Activated CD8-positive, alpha-beta memory T cell treated with anti-CD3 and anti-CD28 coated beads, Interleukin-2, amount 10 ng/mL, durations not matched to agents 7 days and 5 days (primary cell): Measurements from ENCODE around the gene CTNNA3. TPM values are rescaled to one million over a fixed set of nuclear protein-coding genes. Genes with fewer than 3 reads are reported as not detected.
"Not testable (repeated sequence)": the region's sequence is repeated elsewhere in the genome, so short reads cannot be mapped to it uniquely, and the experiment has no call there.

Source experiments
- ATAC-seq: fragments of 150-1000 bp; cut with Tn5 transposase; one replicate; pipeline ENCODE4 v1.10.0; 2021; ENCODE audit warnings: moderate library complexity
- CTCF ChIA-PET: fragments of 350-600 bp; sonication (Branson Sonifier 250); formaldehyde crosslinking; loops from one replicate; lab custom pipeline; 2021; ENCODE audit warnings: antibody characterized with exemption; lab: Charles Lee
- DNase-seq: peaks from one replicate; pipeline ENCODE4 v3.0.0-alpha.2; 2020
- H3K27ac Mint-ChIP-seq: one replicate; pipeline ENCODE4 v1.8.0; 2021; ENCODE audit warnings: mild to moderate bottlenecking, mixed read lengths
- H3K27me3 Mint-ChIP-seq: one replicate; pipeline ENCODE4 v1.8.0; 2021; ENCODE audit warnings: mixed read lengths
- H3K36me3 Mint-ChIP-seq: one replicate; pipeline ENCODE4 v1.8.0; 2021; ENCODE audit warnings: mild to moderate bottlenecking, mixed read lengths
- H3K4me1 Mint-ChIP-seq: one replicate; pipeline ENCODE4 v1.8.0; 2021; ENCODE audit warnings: mixed read lengths
- H3K4me3 Mint-ChIP-seq: one replicate; pipeline ENCODE4 v1.8.0; 2021; ENCODE audit warnings: mild to moderate bottlenecking, moderate library complexity, mixed read lengths
- H3K9me3 Mint-ChIP-seq: one replicate; pipeline ENCODE4 v1.8.0; 2022; ENCODE audit warnings: low read depth, mixed read lengths
- total RNA-seq, 2 experiments: library from RNA; stranded (reverse); gene quantifications; one replicate each; pipeline ENCODE4 v1.2.3, GENCODE V29; 2021

The CTNNA3 gene
- total RNA-seq, 2 experiments from 2014 or later = 0.61 TPM; not detected in 1

DNA sequence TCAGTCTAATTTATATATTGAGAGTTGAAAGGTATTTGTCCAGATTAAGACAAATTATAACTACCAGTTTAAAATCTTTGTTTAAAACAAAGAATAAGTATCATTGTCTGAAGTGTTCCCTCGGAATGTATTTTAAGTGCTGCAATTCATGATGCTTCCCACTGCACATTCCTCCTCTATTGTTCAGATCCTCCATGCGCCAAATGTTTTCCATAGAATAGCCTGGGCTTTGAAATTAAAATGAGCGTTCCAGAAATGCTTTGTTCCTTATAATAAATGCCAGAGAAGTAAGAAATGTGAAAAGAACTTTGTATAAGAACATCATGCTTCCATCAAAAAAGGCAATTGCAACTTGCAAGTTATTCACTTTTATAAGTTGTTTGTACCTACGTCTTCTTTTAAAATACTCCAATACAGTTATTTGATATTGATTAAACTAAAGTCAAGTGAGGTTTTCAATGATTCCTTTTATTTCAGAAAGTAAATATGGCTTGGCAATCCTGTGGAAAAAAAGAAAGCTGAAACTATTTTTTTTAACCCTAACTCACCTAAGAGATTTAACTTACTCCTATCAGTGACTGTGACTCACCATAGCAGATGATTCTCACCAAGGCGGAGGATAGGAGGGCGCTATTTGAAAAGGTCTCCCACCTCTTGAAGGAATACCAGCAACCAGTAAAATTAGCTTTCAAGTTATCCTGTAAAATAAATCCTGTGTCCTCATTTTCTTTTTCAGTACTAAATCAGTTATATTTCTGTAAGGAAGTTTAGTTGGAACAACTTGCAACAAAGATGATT is 85.8 kb downstream of the CTNNA3 start:
- CTCF ChIA-PET = interaction anchor here (1.5 kb wide), 1 partner anchor 179 kb away, joined by 3 read pairs; no protein-coding TSS in a partner anchor
- peaks cover 37% of the 10 kb centered on the region for H3K4me1 Mint-ChIP-seq
- peaks cover 2% of the 10 kb centered on the region for H3K36me3 Mint-ChIP-seq
- ATAC-seq (no peak), DNase-seq (no peak)
- no peak overlapping the region for H3K4me3 Mint-ChIP-seq
- H3K27me3 Mint-ChIP-seq = peaks cover 22% of the 10 kb centered on the region
- H3K9me3 Mint-ChIP-seq = peaks cover 2% of the 10 kb centered on the region
- no peak overlapping the region for H3K27ac Mint-ChIP-seq

GRCh38 chr10:67608001-67608400 is 88.0 kb downstream of the CTNNA3 start:
- Mint-ChIP-seq H3K4me3 (no peak overlapping the region), H3K27ac (no peak overlapping the region)

DNA sequence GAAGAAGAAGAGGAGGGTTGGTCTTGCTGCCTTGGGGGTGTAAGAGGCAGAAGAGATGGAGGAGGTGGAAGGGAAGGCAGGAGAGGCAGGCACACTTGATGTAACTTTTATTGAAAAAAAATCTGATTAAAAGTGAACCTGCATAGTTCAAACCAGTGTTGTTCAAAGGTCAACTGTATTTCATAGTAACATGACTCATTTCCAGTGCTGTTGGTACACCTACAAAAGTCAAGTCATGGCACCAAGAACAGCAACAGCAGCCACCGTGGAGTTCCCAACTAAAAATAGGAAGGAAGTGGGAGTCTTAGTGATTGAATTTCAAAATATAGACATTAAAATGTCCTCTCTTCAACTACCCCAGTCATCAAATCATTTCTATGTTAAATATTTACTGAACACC is 88.5 kb downstream of the CTNNA3 start:
- Mint-ChIP-seq H3K36me3 (no peaks in the 10 kb centered on the region), H3K9me3 (no peaks in the 10 kb centered on the region), H3K4me3 (no peak overlapping the region), H3K27me3 (peaks cover 24% of the 10 kb centered on the region), H3K27ac (no peak overlapping the region), H3K4me1 (peaks cover 18% of the 10 kb centered on the region)
- DNase-seq (no peak), ATAC-seq (no peak)
- CTCF ChIA-PET = no interaction called here

More at GRCh38 chr10:67608001-67608400, 88.0 kb downstream of the CTNNA3 start:
- no peak for ATAC-seq
- H3K36me3 Mint-ChIP-seq = no peaks in the 10 kb centered on the region
- peaks cover 24% of the 10 kb centered on the region for H3K27me3 Mint-ChIP-seq
- no peak for DNase-seq
- CTCF ChIA-PET = no interaction called here
- peaks cover 24% of the 10 kb centered on the region for H3K4me1 Mint-ChIP-seq
- no peaks in the 10 kb centered on the region for H3K9me3 Mint-ChIP-seq

DNA sequence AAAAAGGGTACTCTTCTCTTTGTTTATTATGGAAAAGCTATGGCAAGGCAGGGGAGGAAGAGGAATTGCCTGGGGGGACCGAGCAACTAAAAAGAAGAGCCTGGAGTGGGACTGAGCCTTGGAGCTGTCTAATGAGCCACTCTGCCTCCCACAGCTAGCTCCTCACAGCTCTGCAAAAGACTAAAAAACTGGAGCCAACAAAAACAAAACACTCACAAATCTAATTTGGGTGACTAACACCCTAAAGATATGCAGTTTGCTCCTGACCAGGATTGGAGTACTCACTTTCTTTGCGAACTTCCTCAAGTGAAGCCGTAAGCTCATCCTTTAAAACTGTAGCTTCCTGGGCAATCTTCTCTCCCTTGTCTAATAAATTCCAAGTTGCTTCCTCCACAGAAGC is 89.4 kb downstream of the CTNNA3 start:
- no peak overlapping the region for H3K27ac Mint-ChIP-seq
- CTCF ChIA-PET = no interaction called here
- DNase-seq (no peak), ATAC-seq (no peak)
- H3K36me3 Mint-ChIP-seq = no peaks in the 10 kb centered on the region
- no peaks in the 10 kb centered on the region for H3K9me3 Mint-ChIP-seq
- no peak overlapping the region for H3K4me3 Mint-ChIP-seq
- H3K27me3 Mint-ChIP-seq = peaks cover 24% of the 10 kb centered on the region
- H3K4me1 Mint-ChIP-seq = peaks cover 10% of the 10 kb centered on the region

DNA sequence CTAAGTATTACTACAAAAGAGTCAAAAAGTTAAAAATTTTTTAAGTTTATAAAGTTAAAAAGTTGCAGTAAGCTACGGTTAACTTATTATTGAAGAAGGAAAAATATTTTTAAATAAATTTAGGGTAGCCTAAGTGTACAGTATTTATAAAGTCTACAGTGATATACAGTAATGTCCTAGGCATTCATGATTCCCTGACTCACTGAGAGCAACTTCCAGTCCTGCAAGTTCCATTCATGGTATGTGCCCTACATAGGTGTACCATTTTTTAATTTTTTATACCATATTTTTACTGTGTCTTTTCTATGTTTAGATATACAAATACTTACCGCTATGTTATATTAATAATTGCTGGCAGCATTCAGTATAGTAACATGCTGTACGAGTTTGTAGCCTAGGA is 92.3 kb downstream of the CTNNA3 start:
- CTCF ChIA-PET = no interaction called here
- Mint-ChIP-seq H3K4me3 (no peak overlapping the region), H3K9me3 (no peaks in the 10 kb centered on the region), H3K27ac (no peak overlapping the region), H3K27me3 (peaks cover 13% of the 10 kb centered on the region), H3K36me3 (no peaks in the 10 kb centered on the region), H3K4me1 (peaks cover 10% of the 10 kb centered on the region)
- no peak for ATAC-seq
- no peak for DNase-seq

DNA sequence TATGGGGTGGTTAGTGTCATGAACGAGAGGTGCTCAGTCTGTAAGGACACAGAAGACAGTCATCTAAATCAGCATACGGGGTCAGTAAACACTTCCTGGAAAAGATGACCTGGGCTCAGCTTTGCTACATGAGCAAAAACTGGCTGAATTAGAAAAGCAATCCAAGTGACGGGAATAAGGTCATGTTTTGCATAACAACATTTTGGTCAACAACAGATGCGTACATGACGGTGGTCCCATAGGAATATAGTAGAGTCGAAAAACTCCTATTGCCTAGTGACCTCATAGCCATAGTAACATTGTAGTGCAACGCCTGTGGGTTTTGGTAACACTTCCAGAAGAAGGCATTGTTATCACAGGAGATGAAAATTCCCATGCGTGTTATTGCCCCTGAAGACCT is 92.9 kb downstream of the CTNNA3 start:
- CTCF ChIA-PET = no interaction called here
- no peaks in the 10 kb centered on the region for H3K36me3 Mint-ChIP-seq

GRCh38 chr10:67602268-67602950 is 93.6 kb downstream of the CTNNA3 start:
- ATAC-seq (no peak), DNase-seq (no peak)
- Mint-ChIP-seq H3K27me3 (peaks cover 17% of the 10 kb centered on the region), H3K9me3 (peaks cover 4% of the 10 kb centered on the region), H3K27ac (no peak overlapping the region), H3K36me3 (no peaks in the 10 kb centered on the region), H3K4me1 (peaks cover 5% of the 10 kb centered on the region), H3K4me3 (no peak overlapping the region)
- CTCF ChIA-PET = no interaction called here

More for the DNA sequence above, 92.9 kb downstream of the CTNNA3 start:
- Mint-ChIP-seq H3K4me3 (no peak overlapping the region), H3K9me3 (peaks cover 4% of the 10 kb centered on the region), H3K27me3 (peaks cover 17% of the 10 kb centered on the region), H3K27ac (no peak overlapping the region), H3K4me1 (peaks cover 10% of the 10 kb centered on the region)
- no peak for ATAC-seq
- DNase-seq = no peak

DNA sequence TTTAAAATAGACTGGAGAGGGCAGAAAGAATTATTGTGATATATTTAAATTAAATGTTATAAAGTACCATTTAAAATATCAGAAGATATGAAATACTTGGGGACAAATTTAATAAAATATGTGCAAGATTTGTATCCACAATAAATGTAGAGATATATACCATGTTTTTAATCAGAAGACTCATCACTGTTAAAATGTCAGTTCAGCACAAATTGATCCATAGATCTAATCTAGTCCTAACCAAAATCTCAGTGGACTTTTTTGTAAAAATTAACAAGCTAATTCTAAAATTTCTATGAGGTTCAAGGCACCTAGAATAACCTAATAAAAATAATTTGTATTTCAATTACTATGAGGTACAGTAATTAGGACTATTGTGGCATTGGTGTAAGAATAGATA is 96.4 kb downstream of the CTNNA3 start:
- Mint-ChIP-seq H3K9me3 (peaks cover 4% of the 10 kb centered on the region), H3K27me3 (peaks cover 17% of the 10 kb centered on the region), H3K4me3 (no peak overlapping the region), H3K27ac (no peak overlapping the region), H3K4me1 (no peaks in the 10 kb centered on the region), H3K36me3 (no peaks in the 10 kb centered on the region)
- CTCF ChIA-PET = no interaction called here
- ATAC-seq = no peak
- no peak for DNase-seq

DNA sequence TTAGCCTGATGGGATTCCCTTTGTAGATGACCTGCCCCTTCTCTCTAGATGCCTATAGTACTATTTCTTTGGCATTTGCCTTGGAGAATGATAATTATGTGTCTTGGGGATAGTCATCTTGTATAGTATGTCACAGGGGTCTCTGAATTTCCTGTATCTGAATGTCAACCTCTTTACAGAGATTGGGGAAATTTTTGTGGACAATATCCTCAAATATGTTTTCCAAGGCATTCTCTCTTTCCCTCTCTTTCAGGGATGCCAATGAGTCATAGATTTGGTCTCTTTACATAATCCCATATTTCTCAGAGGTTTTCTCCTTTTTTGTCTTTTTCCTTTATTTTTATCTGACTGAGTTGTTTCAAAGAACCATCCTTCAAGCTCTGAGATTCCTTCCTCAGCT is 99.4 kb downstream of the CTNNA3 start:
- Mint-ChIP-seq H3K9me3 (peaks cover 11% of the 10 kb centered on the region), H3K27ac (no peak overlapping the region), H3K4me1 (no peaks in the 10 kb centered on the region), H3K4me3 (no peak overlapping the region), H3K27me3 (peaks cover 16% of the 10 kb centered on the region), H3K36me3 (no peaks in the 10 kb centered on the region)
- DNase-seq (no peak), ATAC-seq (no peak)
- CTCF ChIA-PET = interaction anchor here (1.2 kb wide), 1 partner anchor 187 kb away, joined by 3 read pairs; no protein-coding TSS in a partner anchor

- H3K36me3 Mint-ChIP-seq = no peaks in the 10 kb centered on the region
- DNase-seq (no peak), ATAC-seq (no peak)
- H3K4me1 Mint-ChIP-seq = no peaks in the 10 kb centered on the region
- CTCF ChIA-PET = no interaction called here
- H3K27me3 Mint-ChIP-seq = peaks cover 2% of the 10 kb centered on the region
- peaks cover 19% of the 10 kb centered on the region for H3K9me3 Mint-ChIP-seq
- H3K27ac Mint-ChIP-seq = no peak overlapping the region
- H3K4me3 Mint-ChIP-seq = no peak overlapping the region
Observed at GRCh38 chr10:67587771-67588170, 108.2 kb downstream of the CTNNA3 start.

DNA sequence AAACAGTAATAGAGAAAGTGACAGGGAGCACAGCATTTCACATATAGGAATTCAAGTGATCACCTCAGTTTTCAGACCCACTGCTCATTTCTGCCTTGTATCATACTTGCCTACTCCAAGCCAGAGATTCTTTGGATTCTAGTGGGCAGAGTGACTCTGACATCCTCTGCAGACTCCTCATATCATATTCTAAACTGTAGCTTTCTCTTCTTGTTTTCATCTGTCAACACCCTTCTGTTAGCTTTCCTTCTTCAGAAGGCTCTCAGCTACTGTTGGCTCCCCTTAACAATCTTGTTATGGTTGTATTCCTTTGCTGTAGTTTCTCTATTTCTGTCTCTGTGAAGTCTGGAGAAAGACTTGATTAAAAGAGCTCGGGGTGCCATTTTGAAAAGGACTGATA is 120.5 kb downstream of the CTNNA3 start:
- Mint-ChIP-seq H3K36me3 (no peaks in the 10 kb centered on the region), H3K9me3 (no peaks in the 10 kb centered on the region), H3K27me3 (no peaks in the 10 kb centered on the region), H3K27ac (no peak overlapping the region), H3K4me3 (no peak overlapping the region), H3K4me1 (no peaks in the 10 kb centered on the region)
- no peak for ATAC-seq
- CTCF ChIA-PET = no interaction called here
- DNase-seq = no peak

- Mint-ChIP-seq H3K27me3 (no peaks in the 10 kb centered on the region), H3K4me1 (no peaks in the 10 kb centered on the region), H3K27ac (no peak overlapping the region), H3K36me3 (no peaks in the 10 kb centered on the region), H3K9me3 (no peaks in the 10 kb centered on the region), H3K4me3 (no peak overlapping the region)
- DNase-seq = no peak
- CTCF ChIA-PET = no interaction called here
- ATAC-seq = no peak
Observed at GRCh38 chr10:67573484-67573883, 122.5 kb downstream of the CTNNA3 start.

GRCh38 chr10:67571503-67571902 is 124.5 kb downstream of the CTNNA3 start:
- no peak overlapping the region for H3K4me3 Mint-ChIP-seq
- H3K4me1 Mint-ChIP-seq = no peaks in the 10 kb centered on the region
- no peaks in the 10 kb centered on the region for H3K27me3 Mint-ChIP-seq
- H3K36me3 Mint-ChIP-seq = no peaks in the 10 kb centered on the region
- DNase-seq = no peak
- H3K27ac Mint-ChIP-seq = no peak overlapping the region
- no peak for ATAC-seq
- CTCF ChIA-PET = no interaction called here
- H3K9me3 Mint-ChIP-seq = no peaks in the 10 kb centered on the region

DNA sequence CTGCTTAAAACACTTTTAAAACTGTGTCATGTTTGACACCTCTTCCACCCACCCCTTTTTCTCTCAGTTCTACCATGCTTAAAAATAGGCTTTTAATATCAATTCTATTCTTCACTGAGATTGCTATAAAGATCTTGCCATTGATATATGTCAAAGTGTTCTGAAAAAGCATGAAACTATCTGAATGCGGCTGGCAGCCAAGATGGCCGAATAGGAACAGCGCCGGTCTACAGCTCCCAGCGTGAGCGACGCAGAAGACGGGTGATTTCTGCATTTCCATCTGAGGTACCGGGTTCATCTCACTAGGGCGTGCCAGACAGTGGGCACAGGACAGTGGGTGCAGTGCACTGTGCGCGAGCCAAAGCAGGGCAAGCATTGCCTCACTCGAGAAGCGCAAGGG is 137.7 kb downstream of the CTNNA3 start:
- H3K9me3 Mint-ChIP-seq, H3K27me3 Mint-ChIP-seq, H3K36me3 Mint-ChIP-seq, H3K27ac Mint-ChIP-seq, H3K4me3 Mint-ChIP-seq, CTCF ChIA-PET, H3K4me1 Mint-ChIP-seq, ATAC-seq, DNase-seq: not testable (repeated sequence)
